Fibroblast of mammary gland (primary cell): ENCODE results near the gene PPAN.

ENCODE experiments used
- DNase-seq: peaks from one replicate; pipeline ENCODE4 v3.0.0-alpha.2; 2010; ENCODE audit warnings: low read depth
- H3K4me3 ChIP-seq: 2 replicates; pipeline ENCODE4 v1.5.1; 2011; ENCODE audit warnings: low read depth, mild to moderate bottlenecking, low read length, moderate library complexity; ENCODE audit not compliant: control insufficient read depth
- CTCF ChIP-seq: conservative IDR thresholded peaks from 2 replicates; pipeline ENCODE4 v1.5.1; 2011; ENCODE audit warnings: low read depth, low read length, inconsistent platforms; ENCODE audit not compliant: control insufficient read depth, insufficient read depth

Gene PPAN

DNA sequence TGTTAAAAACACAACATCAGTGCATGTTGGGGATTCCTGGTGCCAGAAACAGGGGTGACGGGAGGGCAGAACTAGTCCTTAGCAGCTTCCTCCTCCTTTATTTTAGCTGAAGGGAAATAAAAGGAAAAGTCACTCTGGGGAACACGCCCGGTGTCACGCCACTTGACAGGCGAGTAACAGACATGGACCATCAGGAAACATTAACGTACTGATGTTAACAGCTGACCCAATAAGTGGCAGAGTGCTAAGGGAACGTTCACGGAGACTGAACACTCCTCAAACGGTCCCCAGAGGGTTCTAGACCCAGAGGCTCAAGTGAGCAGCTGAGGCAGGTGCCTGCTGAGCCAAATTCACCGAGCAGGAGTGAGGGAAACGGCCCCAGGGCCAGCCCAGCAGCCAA lies 27.4 kb downstream of the PPAN start:
- DNase-seq: no peak
- no peak for TF ChIP-seq CTCF
- no peak overlapping the region for H3K4me3 ChIP-seq

GRCh38 chr19:10134040-10134439 lies 27.9 kb downstream of the PPAN start:
- no peak for DNase-seq
- no peak for TF ChIP-seq CTCF
- H3K4me3 ChIP-seq: no peak overlapping the region

DNA sequence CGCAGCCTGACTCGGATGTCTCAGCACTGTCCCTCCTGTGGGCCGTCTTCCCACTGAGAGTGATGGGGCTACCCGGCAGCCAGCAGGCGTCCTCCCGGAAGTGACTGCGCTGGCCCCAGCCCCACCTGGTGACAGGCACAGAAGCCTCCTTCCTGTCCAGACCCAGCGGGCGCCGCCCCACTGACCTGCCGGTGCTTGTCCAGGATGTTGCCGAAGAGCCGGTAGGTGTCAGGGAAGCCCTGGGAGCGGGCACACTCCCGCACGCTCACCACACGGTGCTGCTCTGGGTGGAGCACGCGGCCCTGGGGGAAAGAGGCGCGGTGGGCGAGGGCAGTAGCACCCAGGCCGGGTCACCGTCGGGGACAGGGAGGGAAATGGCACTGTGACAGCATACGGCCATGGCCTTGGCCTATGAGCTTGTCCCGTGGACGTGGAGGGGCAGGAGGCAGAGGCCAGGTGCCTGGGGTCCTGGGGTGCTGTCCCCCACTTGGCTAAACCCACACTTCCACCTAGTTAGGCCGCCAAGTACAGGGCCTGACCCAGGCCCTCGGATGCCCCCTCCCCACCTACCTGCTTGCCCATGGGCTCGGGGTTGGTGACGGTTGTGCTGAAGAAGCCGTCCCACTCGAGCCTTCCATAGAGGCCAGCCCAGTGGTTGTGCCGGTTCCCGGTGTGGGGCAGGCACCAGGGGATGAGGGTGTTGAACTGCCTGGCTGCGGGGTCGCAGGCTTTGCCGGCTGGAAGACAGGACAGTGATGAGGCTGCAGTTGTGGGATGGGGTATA lies 29.6 kb downstream of the PPAN start:
- no peak for TF ChIP-seq CTCF
- no peak overlapping the region for H3K4me3 ChIP-seq

GRCh38 chr19:10136936-10137335 lies 30.8 kb downstream of the PPAN start:
- no peak for TF ChIP-seq CTCF
- no peak for DNase-seq
- no peak overlapping the region for H3K4me3 ChIP-seq

More for the DNA sequence above, 29.6 kb downstream of the PPAN start:
- no peak for DNase-seq

GRCh38 chr19:10137751-10138682 lies 31.9 kb downstream of the PPAN start:
- DNase-seq: no peak
- TF ChIP-seq CTCF: no peak
- no peak overlapping the region for H3K4me3 ChIP-seq

- TF ChIP-seq CTCF: no peak
- no peak for DNase-seq
- H3K4me3 ChIP-seq: no peak overlapping the region
These were observed 33.0 kb downstream of the PPAN start for GRCh38 chr19:10138879-10139795.
